Peyer's patch (tissue), 4 donors: ENCODE measurements around the gene STATH.
"Not testable (repeated sequence)": the region's sequence is repeated elsewhere in the genome, so short reads cannot be mapped to it uniquely, and the experiment has no call there.

Source experiments
- CTCF ChIP-seq, 6 experiments: fragments of 450-650 bp in 4 of 6; fragments of 200-600 bp in 2 of 6; sonication (generic) in 1 of 6; IDR thresholded peaks; one replicate each; pipeline ENCODE4 v1.5.1; 2017 to 2019; ENCODE audit warnings: antibody characterized with exemption in 6 of 6, mild to moderate bottlenecking in 3 of 6, moderate library complexity in 1 of 6
- POLR2A ChIP-seq, 2 donors: fragments of 450-650 bp; IDR thresholded peaks; one replicate each; pipeline ENCODE4 v1.5.1; 2017; ENCODE audit warnings: antibody characterized with exemption in 2 of 2, mild to moderate bottlenecking in 2 of 2, moderate library complexity in 2 of 2

GRCh38 chr4:70050138-70050537, 54.4 kb downstream of the STATH start, which contains the start of gene HTN1:
- not testable (repeated sequence) for TF ChIP-seq CTCF, POLR2A (IDR thresholded peaks at IDR 0.05)
